Heart left ventricle (tissue), 16 donors: Measurements from ENCODE around the gene FMN2. TPM values are rescaled to one million over a fixed set of nuclear protein-coding genes. Genes with fewer than 3 reads are reported as not detected.
"Not testable (repeated sequence)": the region's sequence is repeated elsewhere in the genome, so short reads cannot be mapped to it uniquely, and the experiment has no call there.

Source experiments
- ATAC-seq, 4 donors: fragments of 200-7000 bp; cut with Tn5 transposase; one replicate each; pipeline ENCODE4 v1.9.1; 2020 to 2022; ENCODE audit warnings: moderate library complexity in 4 of 4, mild to moderate bottlenecking in 3 of 4, moderate number of reproducible peaks in 1 of 4
- DNase-seq, 5 donors: peaks; one replicate each; pipeline ENCODE4 v3.0.0-alpha.2; 2020
- H3K27ac ChIP-seq, 12 donors: fragments of 200-600 bp; sonication (generic) in 4 of 12; one replicate each; pipeline versions ENCODE4 v1.5.0 to v1.8.0; 2016 to 2022; ENCODE audit warnings: mild to moderate bottlenecking in 2 of 12
- H3K27me3 ChIP-seq, 9 donors: fragments of 200-600 bp; sonication (generic) in 2 of 9; one replicate each; pipeline versions ENCODE4 v1.5.1 to v1.8.0; 2016 to 2022; ENCODE audit warnings: mild to moderate bottlenecking in 3 of 9
- H3K36me3 ChIP-seq, 9 donors: fragments of 200-600 bp; sonication (generic) in 2 of 9; one replicate each; pipeline versions ENCODE4 v1.5.0 to v1.8.0; 2018 to 2022; ENCODE audit warnings: mild to moderate bottlenecking in 2 of 9
- H3K4me1 ChIP-seq, 12 donors: fragments of 200-600 bp; sonication (generic) in 4 of 12; one replicate each; pipeline versions ENCODE4 v1.5.0 to v1.8.0; 2016 to 2022; ENCODE audit warnings: mild to moderate bottlenecking in 3 of 12
- H3K4me3 ChIP-seq, 12 donors: fragments of 200-600 bp; sonication (generic) in 4 of 12; one replicate each; pipeline versions ENCODE4 v1.5.0 to v1.8.0; 2017 to 2022; ENCODE audit warnings: mild to moderate bottlenecking in 9 of 12, moderate library complexity in 4 of 12
- H3K9me3 ChIP-seq, 12 donors: fragments of 200-600 bp; sonication (generic) in 4 of 12; one replicate each; pipeline versions ENCODE4 v1.5.0 to v1.8.0; 2016 to 2022; ENCODE audit warnings: mild to moderate bottlenecking in 1 of 12
- CTCF ChIP-seq, 12 donors: fragments of 200-600 bp; sonication (generic) in 4 of 12; IDR thresholded peaks; one replicate each; pipeline versions ENCODE4 v1.5.0 to v1.8.0; 2018 to 2022; ENCODE audit warnings: antibody characterized with exemption in 12 of 12, mild to moderate bottlenecking in 5 of 12
- POLR2A ChIP-seq, 2 donors: fragments of 450-650 bp; IDR thresholded peaks; one replicate each; pipeline ENCODE4 v1.6.1; 2017; ENCODE audit warnings: antibody characterized with exemption in 2 of 2, mild to moderate bottlenecking in 2 of 2, moderate library complexity in 2 of 2
- WGBS, 4 donors: extraction: QIAGEN DNeasy Blood & Tissue Kit in 2 of 4; methylation state at CpG; one replicate each; pipeline versions ENCODE4 v1.1.5 to v1.1.7; 2013 to 2018; 5-methylcytosine and 5-hydroxymethylcytosine counted together
- intact Hi-C, 10 donors: fragments of 100-400 bp; cut with DNase I; formaldehyde crosslinking; loops; one replicate each; pipeline versions ENCODE4 v1.11.1 to v1.14.2; 2022
- polyA plus RNA-seq, 2 donors: library from polyadenylated mRNA; stranded (reverse); fragments of 200-250 nt; gene quantifications; one replicate each; pipeline ENCODE4 v1.2.3, GENCODE V29; 2013
- total RNA-seq, 9 donors: library from RNA; depleted of rRNA in 2 of 9; stranded (reverse); fragments of >200 nt in 2 of 9; fragmentation: NEBNext Ultra II Directional in 3 of 9; extraction: Animal tissue kit (Norgen Biotek cat#: 25700) in 3 of 9; gene quantifications; one replicate each; pipeline versions ENCODE4 v1.1.0 to v1.2.4, GENCODE V29; 2016 to 2023
- donor health status: ischemic (EF 13 %, LVEDD 7.1; RV severe dilation, severe dysfunction).
- donor health status: healthy with polysubstance abuse.
- donor health status: DM: no; HTN: yes; CAD: no.
- donor health status: DM: no; HTN: no; CAD: no.
- donor health status: ischemic (EF 25% LVEDD 6.9; RV normal size, moderate dysfunction).
- donor health status: ischemic (EF 25% LVEDD 5.7; RV mildly dilated, moderate dysfunction).
- donor health status: healthy.
- donor health status: DM: yes; HTN: yes; CAD: no.
- donor health status: ischemic (EF 35%, LVEDD 5.7; RV mildly dilated, moderate dysfunction).
- donor health status: nonischemic (EF 11% LVEDD 7.7; RV severe dilation, severe dysfunction).
- donor health status: DM: yes; HTN: yes; CAD: no.
- donor health status: PGD.
- donor health status: ischemic (EF 29% LVEDD 5.4; RV normal size, mild dysfunction).
- donor health status: nonischemic (EF 23%, LVEDD 6.1; RV moderate dilation, normal function).

FMN2 gene
- total and polyA plus RNA-seq, 11 donors = 0.11 to 1.9 (median 0.31) TPM; not detected in 8

- Histone ChIP-seq H3K4me1 (no peaks in the 10 kb centered on the region), H3K27ac (no peak overlapping the region), H3K4me3 (no peak overlapping the region), H3K27me3 (no peaks in the 10 kb centered on the region), H3K36me3 (no peaks in the 10 kb centered on the region), H3K9me3 (no peaks in the 10 kb centered on the region)
- intact Hi-C loops = no loop called here
- no peak for TF ChIP-seq POLR2A (IDR thresholded peaks at IDR 0.05)
- TF ChIP-seq CTCF (IDR thresholded peaks at IDR 0.05) = no peak
- no peak for ATAC-seq
- DNase-seq = no peak
- 40 to 67% (median 59%) methylated on average over 1 of the region's 1 CpG for WGBS, 4 donors
Observed at GRCh38 chr1:240173836-240174235, 82.2 kb downstream of the FMN2 start.

- Histone ChIP-seq H3K27ac (no peak overlapping the region), H3K4me3 (no peak overlapping the region), H3K4me1 (no peaks in the 10 kb centered on the region), H3K27me3 (no peaks in the 10 kb centered on the region), H3K9me3 (no peaks in the 10 kb centered on the region), H3K36me3 (no peaks in the 10 kb centered on the region)
- ATAC-seq = no peak
- intact Hi-C loops = no loop called here
- WGBS, 4 donors = 66 to 87% (median 84%) methylated on average over 4 of the region's 4 CpGs
- no peak for TF ChIP-seq CTCF (IDR thresholded peaks at IDR 0.05)
- TF ChIP-seq POLR2A (IDR thresholded peaks at IDR 0.05) = no peak
- DNase-seq = no peak
Observed at GRCh38 chr1:240174734-240175133, 83.1 kb downstream of the FMN2 start.

- H3K9me3 ChIP-seq = no peaks in the 10 kb centered on the region
- H3K4me1 ChIP-seq = no peaks in the 10 kb centered on the region
- no peaks in the 10 kb centered on the region for H3K27me3 ChIP-seq
- WGBS, 4 donors = 85 to 88% (median 87%) methylated on average over 5 of the region's 5 CpGs
- intact Hi-C loops = no loop called here
- no peak for DNase-seq
- no peak for ATAC-seq
- H3K27ac ChIP-seq = no peak overlapping the region
- H3K4me3 ChIP-seq = no peak overlapping the region
- no peak for TF ChIP-seq POLR2A (IDR thresholded peaks at IDR 0.05)
- no peak for TF ChIP-seq CTCF (IDR thresholded peaks at IDR 0.05)
- H3K36me3 ChIP-seq = no peaks in the 10 kb centered on the region
Observed at GRCh38 chr1:240178366-240178765, 86.7 kb downstream of the FMN2 start.

GRCh38 chr1:240184682-240185081, 93.0 kb downstream of the FMN2 start:
- H3K36me3 ChIP-seq, H3K27ac ChIP-seq, ATAC-seq, H3K9me3 ChIP-seq, H3K4me1 ChIP-seq, H3K4me3 ChIP-seq, DNase-seq, intact Hi-C loops: not testable (repeated sequence)
- H3K27me3 ChIP-seq = peaks cover 0 to 15% (median 0%) of the 10 kb centered on the region in 9 donors
- WGBS, 4 donors = 70 to 80% (median 76%) methylated on average over 5 of the region's 5 CpGs

GRCh38 chr1:240188139-240188538, 96.5 kb downstream of the FMN2 start:
- Histone ChIP-seq H3K4me1 (no peaks in the 10 kb centered on the region), H3K9me3 (no peaks in the 10 kb centered on the region), H3K4me3 (no peak overlapping the region), H3K27me3 (peaks cover 0 to 18% (median 0%) of the 10 kb centered on the region in 9 donors), H3K27ac (no peak overlapping the region), H3K36me3 (no peaks in the 10 kb centered on the region)
- ATAC-seq (no peak), DNase-seq (no peak)
- WGBS, 4 donors = 60 to 75% (median 70%) methylated on average over 4 of the region's 4 CpGs
- intact Hi-C loops = no loop called here
- no peak for TF ChIP-seq POLR2A (IDR thresholded peaks at IDR 0.05)
- no peak for TF ChIP-seq CTCF (IDR thresholded peaks at IDR 0.05)
